SJCRH30 (cell line): ENCODE data around the gene FAM217A. TPM values are rescaled to one million over a fixed set of nuclear protein-coding genes. Genes with fewer than 3 reads are reported as not detected.

Experiments
- DNase-seq, 2 experiments: peaks; one replicate each; pipeline ENCODE4 v3.0.0-alpha.2; 2015 to 2020
- H3K27ac ChIP-seq: fragments of 250-450 bp; sonication (Bioruptor Pico); 2 replicates; pipeline ENCODE4 v1.5.1; 2020; ENCODE audit warnings: mild to moderate bottlenecking, moderate library complexity
- H3K27me3 ChIP-seq: fragments of 250-450 bp; sonication (Bioruptor Pico); 2 replicates; pipeline ENCODE4 v1.5.1; 2020; ENCODE audit warnings: mild to moderate bottlenecking, moderate library complexity
- H3K36me3 ChIP-seq: fragments of 250-450 bp; sonication (Bioruptor Pico); 2 replicates; pipeline ENCODE4 v1.5.1; 2020; ENCODE audit warnings: mild to moderate bottlenecking, moderate library complexity
- H3K4me1 ChIP-seq: fragments of 250-450 bp; sonication (Bioruptor Pico); 2 replicates; pipeline ENCODE4 v1.5.1; 2020; ENCODE audit warnings: mild to moderate bottlenecking, moderate library complexity
- H3K4me3 ChIP-seq: fragments of 250-450 bp; sonication (Bioruptor Pico); 2 replicates; pipeline ENCODE4 v1.5.1; 2020; ENCODE audit warnings: mild to moderate bottlenecking, moderate library complexity
- H3K9me3 ChIP-seq: fragments of 250-450 bp; sonication (Bioruptor Pico); replicated peaks from 2 replicates; pipeline ENCODE4 v1.5.1; 2020; ENCODE audit warnings: mild to moderate bottlenecking, moderate library complexity
- total RNA-seq: library from RNA; depleted of rRNA; stranded (reverse); fragments of >200 nt; shearing (Covaris generic); gene quantifications from 2 replicates; pipeline ENCODE4 v1.2.3, GENCODE V29; 2014

FAM217A gene
- total RNA-seq, 1 experiment from 2014 or later: not detected

GRCh38 chr6:4059115-4059777 is 19.7 kb downstream of the FAM217A start:
- no peak overlapping the region for H3K4me3 ChIP-seq
- no peaks in the 10 kb centered on the region for H3K4me1 ChIP-seq
- no peaks in the 10 kb centered on the region for H3K9me3 ChIP-seq
- no peak overlapping the region for H3K27ac ChIP-seq
- no peaks in the 10 kb centered on the region for H3K27me3 ChIP-seq
- DNase-seq: no peak
- peaks cover 69% of the 10 kb centered on the region for H3K36me3 ChIP-seq

GRCh38 chr6:4057036-4057435 is 21.9 kb downstream of the FAM217A start:
- Histone ChIP-seq H3K4me3 (no peak overlapping the region), H3K4me1 (no peaks in the 10 kb centered on the region), H3K27ac (no peak overlapping the region), H3K27me3 (no peaks in the 10 kb centered on the region), H3K9me3 (no peaks in the 10 kb centered on the region), H3K36me3 (peaks cover 61% of the 10 kb centered on the region)
- DNase-seq: no peak

DNA sequence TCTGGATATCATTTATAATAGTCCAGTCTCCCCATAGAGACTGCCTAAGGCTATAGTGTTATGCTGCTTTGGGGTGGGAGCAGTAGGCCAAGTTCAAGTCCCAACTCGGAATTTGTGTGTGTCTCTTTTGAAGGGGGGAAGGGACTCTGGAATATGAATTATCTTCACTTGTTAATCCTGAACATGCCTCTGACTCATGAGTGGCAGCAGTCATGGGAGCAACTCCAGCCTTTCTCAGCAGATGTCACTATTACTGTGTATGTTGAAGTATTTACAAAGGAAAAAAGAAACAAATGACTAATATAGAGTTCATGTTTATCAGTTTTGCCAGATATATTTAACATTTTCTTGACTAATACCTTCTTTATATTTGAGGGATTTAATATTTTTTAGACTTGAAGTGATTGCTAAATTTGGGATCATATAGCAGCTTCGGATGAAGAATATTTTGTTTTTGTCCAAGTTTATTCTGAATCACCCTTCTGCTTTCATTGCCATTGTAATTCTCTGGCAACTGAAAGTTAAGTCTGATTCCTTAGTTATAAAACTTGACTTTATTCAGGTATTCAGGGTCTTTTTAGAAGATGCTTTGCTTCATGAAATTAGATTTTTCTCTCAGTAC is 23.4 kb downstream of the FAM217A start:
- Histone ChIP-seq H3K4me1 (no peaks in the 10 kb centered on the region), H3K36me3 (peaks cover 69% of the 10 kb centered on the region), H3K27ac (no peak overlapping the region), H3K9me3 (no peaks in the 10 kb centered on the region), H3K4me3 (no peak overlapping the region), H3K27me3 (no peaks in the 10 kb centered on the region)
- peak; percentile 2 to 13 for DNase-seq

GRCh38 chr6:4049246-4049645 is 29.7 kb downstream of the FAM217A start:
- H3K36me3 ChIP-seq: peaks cover 44% of the 10 kb centered on the region
- no peaks in the 10 kb centered on the region for H3K27me3 ChIP-seq
- no peak for DNase-seq
- no peaks in the 10 kb centered on the region for H3K4me1 ChIP-seq
- no peak overlapping the region for H3K4me3 ChIP-seq
- no peaks in the 10 kb centered on the region for H3K9me3 ChIP-seq
- H3K27ac ChIP-seq: no peak overlapping the region

DNA sequence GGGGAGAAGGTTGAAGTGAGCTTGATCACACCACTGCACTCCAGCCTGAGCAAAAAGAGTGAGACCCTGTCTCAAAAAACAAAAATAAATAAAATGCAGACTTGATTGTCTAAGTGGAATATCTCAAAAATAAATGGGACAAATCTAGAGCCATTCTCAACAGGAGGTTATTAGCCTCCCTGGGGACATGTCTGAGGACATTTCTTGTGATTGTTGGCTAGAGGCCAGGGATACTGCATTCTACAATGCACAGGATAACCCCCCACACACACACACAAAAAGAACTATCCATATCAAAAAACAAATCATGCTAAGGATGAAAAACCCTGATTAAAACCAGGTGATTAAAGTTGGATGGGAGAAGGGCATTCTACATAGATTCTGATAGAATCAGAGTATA is 37.5 kb downstream of the FAM217A start:
- Histone ChIP-seq H3K27ac (no peak overlapping the region), H3K4me3 (no peak overlapping the region), H3K4me1 (no peaks in the 10 kb centered on the region), H3K27me3 (no peaks in the 10 kb centered on the region), H3K36me3 (peaks cover 56% of the 10 kb centered on the region), H3K9me3 (no peaks in the 10 kb centered on the region)
- DNase-seq: no peak

DNA sequence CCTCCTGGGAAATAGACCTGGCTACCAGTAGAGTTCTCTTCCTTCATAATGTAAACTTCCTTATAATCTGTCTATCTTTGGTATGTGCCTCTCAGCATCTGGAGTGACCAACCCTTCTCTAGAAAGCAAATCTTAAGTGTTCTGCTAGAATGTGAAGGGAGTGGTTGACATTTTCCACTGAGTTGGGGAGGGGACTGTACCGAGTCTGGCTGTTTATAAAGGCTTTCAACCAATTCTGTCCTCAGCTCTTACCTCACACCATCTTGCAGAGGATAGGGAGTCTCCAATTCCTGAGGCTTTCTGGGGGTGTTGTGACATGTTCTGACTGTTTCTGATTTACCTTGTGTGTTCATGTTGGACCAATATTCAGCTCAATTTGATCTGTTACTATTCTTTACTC is 39.6 kb downstream of the FAM217A start:
- Histone ChIP-seq H3K4me3 (no peak overlapping the region), H3K9me3 (no peaks in the 10 kb centered on the region), H3K27ac (no peak overlapping the region), H3K36me3 (peaks cover 54% of the 10 kb centered on the region), H3K4me1 (no peaks in the 10 kb centered on the region), H3K27me3 (no peaks in the 10 kb centered on the region)
- DNase-seq: no peak

GRCh38 chr6:4036581-4036980 is 42.4 kb downstream of the FAM217A start:
- Histone ChIP-seq H3K27me3 (no peaks in the 10 kb centered on the region), H3K4me3 (no peak overlapping the region), H3K4me1 (no peaks in the 10 kb centered on the region), H3K9me3 (no peaks in the 10 kb centered on the region), H3K27ac (no peak overlapping the region), H3K36me3 (peaks cover 53% of the 10 kb centered on the region)
- no peak for DNase-seq

DNA sequence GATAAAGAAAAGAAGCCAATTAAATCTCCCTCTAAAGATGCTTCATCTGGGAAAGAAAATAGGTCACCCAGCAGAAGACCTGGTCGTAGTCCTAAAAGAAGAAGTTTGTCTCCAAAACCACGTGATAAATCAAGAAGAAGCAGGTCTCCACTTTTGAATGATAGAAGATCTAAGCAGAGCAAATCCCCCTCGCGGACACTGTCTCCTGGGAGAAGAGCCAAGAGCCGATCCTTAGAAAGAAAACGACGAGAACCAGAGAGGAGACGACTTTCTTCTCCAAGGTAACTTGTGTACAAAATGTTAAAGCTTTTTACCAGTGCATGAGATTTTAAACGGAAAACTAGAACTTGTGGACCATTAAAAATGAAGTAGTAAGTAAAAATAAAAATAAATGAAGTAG is 46.5 kb downstream of the FAM217A start:
- no peak for DNase-seq
- Histone ChIP-seq H3K4me3 (no peak overlapping the region), H3K27ac (no peak overlapping the region), H3K27me3 (no peaks in the 10 kb centered on the region), H3K36me3 (peaks cover 30% of the 10 kb centered on the region), H3K9me3 (no peaks in the 10 kb centered on the region), H3K4me1 (no peaks in the 10 kb centered on the region)

DNA sequence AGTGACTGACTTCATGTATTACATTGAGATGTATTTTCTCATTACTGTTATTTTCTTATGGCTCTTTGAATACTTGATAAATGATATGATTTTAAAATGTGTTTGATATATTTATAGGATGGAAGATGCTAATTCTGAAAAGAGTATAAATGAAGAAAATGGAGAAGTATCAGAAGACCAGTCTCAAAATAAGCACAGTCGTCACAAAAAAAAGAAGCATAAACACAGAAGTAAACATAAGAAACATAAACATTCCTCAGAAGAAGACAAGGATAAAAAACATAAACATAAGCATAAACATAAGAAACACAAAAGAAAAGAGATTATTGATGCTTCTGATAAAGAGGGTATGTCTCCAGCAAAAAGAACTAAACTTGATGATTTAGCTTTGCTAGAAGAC is 47.5 kb downstream of the FAM217A start:
- Histone ChIP-seq H3K9me3 (no peaks in the 10 kb centered on the region), H3K27ac (no peak overlapping the region), H3K4me3 (no peak overlapping the region), H3K36me3 (peaks cover 24% of the 10 kb centered on the region), H3K4me1 (no peaks in the 10 kb centered on the region), H3K27me3 (no peaks in the 10 kb centered on the region)
- no peak for DNase-seq

- H3K36me3 ChIP-seq: peaks cover 24% of the 10 kb centered on the region
- no peak for DNase-seq
- H3K9me3 ChIP-seq: no peaks in the 10 kb centered on the region
- no peak overlapping the region for H3K27ac ChIP-seq
- no peak overlapping the region for H3K4me3 ChIP-seq
- no peaks in the 10 kb centered on the region for H3K27me3 ChIP-seq
- H3K4me1 ChIP-seq: no peaks in the 10 kb centered on the region
Measured at GRCh38 chr6:4030669-4031068, 48.3 kb downstream of the FAM217A start.

DNA sequence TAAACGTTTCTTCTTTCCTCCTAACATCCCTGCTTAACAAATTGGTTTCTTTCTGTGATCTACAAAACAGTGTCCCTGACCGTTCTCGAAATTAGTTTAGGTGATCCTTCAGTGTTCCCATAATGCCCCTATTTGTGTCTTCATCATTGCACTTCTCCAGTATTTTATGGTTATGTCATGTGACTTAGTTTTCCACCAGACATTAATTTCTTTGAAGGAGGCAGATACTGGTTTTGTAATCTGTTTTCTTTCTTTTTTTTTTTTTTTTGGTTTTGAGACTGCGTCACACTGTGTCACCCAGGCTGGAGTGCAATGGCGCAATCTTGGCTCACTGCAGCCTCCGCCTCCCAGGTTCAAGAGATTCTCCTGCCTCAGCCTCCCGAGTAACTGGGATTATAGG is 49.2 kb downstream of the FAM217A start:
- no peak for DNase-seq
- Histone ChIP-seq H3K9me3 (no peaks in the 10 kb centered on the region), H3K27ac (no peak overlapping the region), H3K36me3 (peaks cover 27% of the 10 kb centered on the region), H3K4me3 (no peak overlapping the region), H3K4me1 (no peaks in the 10 kb centered on the region), H3K27me3 (no peaks in the 10 kb centered on the region)

- Histone ChIP-seq H3K9me3 (no peaks in the 10 kb centered on the region), H3K4me3 (no peak overlapping the region), H3K4me1 (peaks cover 1% of the 10 kb centered on the region; the same call in 1 of the 2 replicates), H3K27me3 (no peaks in the 10 kb centered on the region), H3K36me3 (peaks cover 23% of the 10 kb centered on the region), H3K27ac (no peak overlapping the region)
- no peak for DNase-seq
Measured at GRCh38 chr6:4028051-4028450, 50.9 kb downstream of the FAM217A start.

DNA sequence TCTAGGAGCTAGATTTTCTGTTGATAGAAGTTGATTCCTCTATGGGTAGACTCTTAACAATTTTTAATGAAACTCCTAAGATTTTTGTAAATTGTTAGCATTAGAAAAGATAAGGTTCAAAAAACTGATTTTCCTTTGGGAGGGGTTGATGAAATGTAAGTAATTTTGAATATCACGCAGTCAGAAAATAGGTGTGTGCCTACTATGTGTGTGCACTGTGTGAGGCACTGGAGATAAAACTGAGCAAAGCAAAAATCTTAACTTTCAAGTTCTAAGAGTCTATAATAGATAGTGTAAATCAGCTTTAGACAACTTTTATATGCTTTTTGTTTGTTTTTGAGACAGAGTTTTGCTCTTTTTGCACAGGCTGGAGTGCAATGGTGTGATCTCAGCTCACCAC is 53.3 kb downstream of the FAM217A start:
- H3K4me3 ChIP-seq: no peak overlapping the region
- H3K9me3 ChIP-seq: no peaks in the 10 kb centered on the region
- H3K36me3 ChIP-seq: peaks cover 6% of the 10 kb centered on the region; the same call in 1 of the 2 replicates
- peaks cover 4% of the 10 kb centered on the region; the same call in 1 of the 2 replicates for H3K4me1 ChIP-seq
- no peak overlapping the region for H3K27ac ChIP-seq
- H3K27me3 ChIP-seq: no peaks in the 10 kb centered on the region
- DNase-seq: no peak

DNA sequence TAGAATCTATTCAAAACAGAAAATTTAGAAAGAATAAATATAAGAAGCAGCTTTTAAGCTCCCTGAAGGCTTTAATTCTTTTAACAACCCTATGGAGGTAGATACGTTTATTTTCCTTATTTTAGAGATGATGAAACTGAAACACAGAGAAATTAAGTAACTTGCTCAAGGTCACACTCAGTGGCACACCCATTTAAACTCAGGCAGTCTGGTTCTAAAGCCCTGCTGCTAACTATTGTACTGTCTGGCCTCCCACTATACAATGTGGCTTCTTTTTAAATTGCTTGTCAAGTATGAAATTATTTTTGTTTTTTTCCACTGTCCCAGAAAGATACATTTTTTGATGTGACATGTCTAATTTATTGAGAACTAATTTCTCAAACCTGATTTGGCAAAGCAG is 55.7 kb downstream of the FAM217A start:
- H3K27me3 ChIP-seq: no peaks in the 10 kb centered on the region
- no peak for DNase-seq
- peaks cover 4% of the 10 kb centered on the region; the same call in 1 of the 2 replicates for H3K4me1 ChIP-seq
- H3K9me3 ChIP-seq: no peaks in the 10 kb centered on the region
- peaks cover 6% of the 10 kb centered on the region; the same call in 1 of the 2 replicates for H3K36me3 ChIP-seq
- no peak overlapping the region for H3K27ac ChIP-seq
- H3K4me3 ChIP-seq: peak overlapping the region; percentile 99; the same call in 1 of the 2 replicates

- H3K36me3 ChIP-seq: peaks cover 6% of the 10 kb centered on the region; the same call in 1 of the 2 replicates
- DNase-seq: no peak
- H3K27ac ChIP-seq: peak overlapping the region; percentile 97
- H3K4me3 ChIP-seq: peak overlapping the region; percentile 99
- H3K27me3 ChIP-seq: no peaks in the 10 kb centered on the region
- H3K9me3 ChIP-seq: no peaks in the 10 kb centered on the region
- H3K4me1 ChIP-seq: peaks cover 4% of the 10 kb centered on the region; the same call in 1 of the 2 replicates
Measured at GRCh38 chr6:4021854-4022695, 56.9 kb downstream of the FAM217A start.
